GM12864 (cell line): ENCODE measurements around the gene RCSD1.
A peak's percentile ranks its signal among the peaks of the same experiment; 100 is the strongest.

Experiments
- DNase-seq: peaks from one replicate; pipeline ENCODE4 v3.0.0-alpha.2; 2011; ENCODE audit warnings: low read depth
- H3K4me3 ChIP-seq: 2 replicates; pipeline ENCODE4 v1.5.1; 2011; ENCODE audit warnings: mild to moderate bottlenecking, low read depth, low read length, control low read depth
- CTCF ChIP-seq: IDR thresholded peaks from 2 replicates; pipeline ENCODE4 v1.5.1; 2011; ENCODE audit warnings: low read depth, mild to moderate bottlenecking, moderate library complexity, low read length, control low read depth, inconsistent platforms; ENCODE audit errors: missing control alignments

The RCSD1 gene

DNA sequence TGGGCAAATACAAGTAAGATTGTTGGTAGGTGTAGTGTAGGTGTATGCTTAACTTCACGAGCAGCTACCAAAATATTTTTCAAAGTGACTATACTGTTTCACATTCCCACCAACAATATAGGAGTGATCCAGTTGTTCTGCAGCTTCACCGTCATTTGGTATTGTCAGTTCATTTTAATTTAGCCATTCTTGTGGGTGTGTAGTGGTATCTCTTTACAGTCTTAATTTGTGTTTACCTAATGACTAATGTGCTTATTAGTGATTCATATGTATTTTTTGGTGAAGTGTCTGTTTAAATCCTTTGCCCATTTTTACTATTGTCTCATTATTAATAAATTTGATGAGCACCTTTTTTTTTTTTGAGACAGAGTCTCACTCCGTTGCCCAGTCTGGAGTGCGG, 35.4 kb downstream of the RCSD1 start:
- TF ChIP-seq CTCF, result no peak
- no peak for DNase-seq

DNA sequence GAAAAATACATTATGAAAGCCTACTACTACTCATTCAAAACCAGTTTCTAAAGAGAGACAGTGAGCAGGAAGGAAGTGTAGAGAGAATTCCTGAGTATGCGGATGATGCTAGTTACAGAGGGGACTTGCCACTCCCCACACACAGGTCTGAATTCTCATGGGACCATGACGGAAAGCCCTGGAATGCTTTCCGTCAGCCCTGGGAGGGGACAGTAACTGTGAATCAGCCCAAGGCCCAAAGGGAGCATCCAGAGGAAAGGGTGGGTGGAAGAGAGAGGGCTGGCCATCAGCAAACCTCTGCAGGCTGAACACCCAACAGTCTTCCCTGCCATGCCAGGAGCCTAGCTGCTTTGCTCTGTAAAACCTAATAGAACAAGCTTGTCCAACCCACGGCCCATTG, 36.4 kb downstream of the RCSD1 start:
- no peak overlapping the region for H3K4me3 ChIP-seq
- no peak for DNase-seq

More for the DNA sequence above, 35.4 kb downstream of the RCSD1 start:
- H3K4me3 ChIP-seq, result no peak overlapping the region

GRCh38 chr1:167667536-167667935, 37.5 kb downstream of the RCSD1 start:
- DNase-seq, result no peak
- TF ChIP-seq CTCF, result no peak
- H3K4me3 ChIP-seq, result no peak overlapping the region

More for the DNA sequence above, 36.4 kb downstream of the RCSD1 start:
- no peak for TF ChIP-seq CTCF

DNA sequence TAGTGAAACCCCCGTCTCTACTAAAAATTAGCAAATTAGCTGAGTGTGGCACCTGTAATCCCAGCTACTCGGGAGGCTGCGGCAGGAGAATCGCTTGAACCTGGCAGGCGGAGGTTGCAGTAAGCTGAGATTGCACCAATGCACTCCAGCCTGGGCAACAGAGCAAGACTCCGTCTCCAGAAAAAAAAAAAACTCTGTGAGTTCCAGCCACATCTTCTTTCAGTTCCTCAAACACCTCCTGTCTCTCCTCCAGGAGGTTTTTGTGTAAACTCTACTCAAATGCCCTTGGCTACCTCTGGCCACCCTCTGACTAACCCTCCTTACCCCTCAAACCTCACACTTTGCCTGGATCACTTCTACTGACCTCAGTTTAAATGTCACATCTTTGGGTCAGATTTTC, 38.1 kb downstream of the RCSD1 start:
- DNase-seq, result peak; percentile 67
- TF ChIP-seq CTCF, result no peak
- H3K4me3 ChIP-seq, result no peak overlapping the region

- peak; percentile 65 for DNase-seq
- H3K4me3 ChIP-seq, result no peak overlapping the region
- no peak for TF ChIP-seq CTCF
Measured at GRCh38 chr1:167669209-167670124, 39.4 kb downstream of the RCSD1 start.

- TF ChIP-seq CTCF, result no peak
- DNase-seq, result no peak
Measured at GRCh38 chr1:167670563-167670962, 40.5 kb downstream of the RCSD1 start.

More at GRCh38 chr1:167670563-167670962, 40.5 kb downstream of the RCSD1 start:
- no peak overlapping the region for H3K4me3 ChIP-seq
